ENCODE data around the gene DUSP7.

Gene DUSP7

DNA sequence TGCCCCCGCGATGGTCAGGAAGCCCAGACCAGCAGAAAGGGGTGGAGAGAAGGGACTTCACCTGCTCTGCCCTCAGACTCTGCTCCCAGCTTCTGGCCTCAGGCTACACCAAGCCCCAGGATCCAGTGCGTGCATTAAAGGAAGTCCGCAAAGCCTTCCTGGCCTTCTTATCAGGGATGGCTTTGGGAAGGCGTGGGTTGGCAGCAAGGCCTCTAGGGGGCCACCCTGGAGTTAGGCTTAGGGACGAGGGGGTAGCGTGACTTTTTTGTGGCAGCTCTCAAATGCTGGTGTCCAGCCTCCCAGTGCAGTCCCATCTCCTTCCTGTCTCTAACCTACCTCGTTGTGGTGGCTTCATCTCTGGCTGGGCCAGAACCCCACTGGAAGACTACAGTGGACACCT, 41.8 kb downstream of the DUSP7 start:
- Histone ChIP-seq H3K4me1 (ENCODE audit: insufficient read depth, low read length) (no peaks in the 10 kb centered on the region), H3K9ac (ENCODE audit: low read depth, low read length) (no peak overlapping the region), H3K9me3 (ENCODE audit: control insufficient read depth, insufficient read depth, low read length) (no peaks in the 10 kb centered on the region), H3K36me3 (ENCODE audit: insufficient read depth, low read length) (no peaks in the 10 kb centered on the region)

GRCh38 chr3:52013802-52014598, 42.4 kb downstream of the DUSP7 start:
- Histone ChIP-seq H3K36me3 (ENCODE audit: insufficient read depth, low read length) (no peaks in the 10 kb centered on the region), H3K9me3 (ENCODE audit: control insufficient read depth, insufficient read depth, low read length) (no peaks in the 10 kb centered on the region), H3K9ac (ENCODE audit: low read depth, low read length) (no peak overlapping the region), H3K4me1 (ENCODE audit: insufficient read depth, low read length) (no peaks in the 10 kb centered on the region)

- no peaks in the 10 kb centered on the region for H3K4me1 ChIP-seq (ENCODE audit: insufficient read depth, low read length)
- no peaks in the 10 kb centered on the region for H3K36me3 ChIP-seq (ENCODE audit: insufficient read depth, low read length)
- H3K9ac ChIP-seq (ENCODE audit: low read depth, low read length), result no peak overlapping the region
- H3K9me3 ChIP-seq (ENCODE audit: control insufficient read depth, insufficient read depth, low read length), result no peaks in the 10 kb centered on the region
These were observed 43.7 kb downstream of the DUSP7 start for GRCh38 chr3:52012699-52013098.

GRCh38 chr3:52010431-52010830, 45.9 kb downstream of the DUSP7 start:
- H3K9me3 ChIP-seq (ENCODE audit: control insufficient read depth, insufficient read depth, low read length), result no peaks in the 10 kb centered on the region
- no peak overlapping the region for H3K9ac ChIP-seq (ENCODE audit: low read depth, low read length)
- no peaks in the 10 kb centered on the region for H3K36me3 ChIP-seq (ENCODE audit: insufficient read depth, low read length)
- H3K4me1 ChIP-seq (ENCODE audit: insufficient read depth, low read length), result peaks cover 8% of the 10 kb centered on the region

- H3K9ac ChIP-seq (ENCODE audit: low read depth, low read length), result no peak overlapping the region
- H3K4me1 ChIP-seq (ENCODE audit: insufficient read depth, low read length), result peaks cover 18% of the 10 kb centered on the region
- H3K9me3 ChIP-seq (ENCODE audit: control insufficient read depth, insufficient read depth, low read length), result no peaks in the 10 kb centered on the region
- H3K36me3 ChIP-seq (ENCODE audit: insufficient read depth, low read length), result no peaks in the 10 kb centered on the region
These were observed 49.1 kb downstream of the DUSP7 start for GRCh38 chr3:52007291-52007690.

GRCh38 chr3:52006820-52007133, 49.6 kb downstream of the DUSP7 start:
- Histone ChIP-seq H3K4me1 (ENCODE audit: insufficient read depth, low read length) (peaks cover 21% of the 10 kb centered on the region), H3K9ac (ENCODE audit: low read depth, low read length) (no peak overlapping the region), H3K36me3 (ENCODE audit: insufficient read depth, low read length) (no peaks in the 10 kb centered on the region), H3K9me3 (ENCODE audit: control insufficient read depth, insufficient read depth, low read length) (no peaks in the 10 kb centered on the region)

- H3K36me3 ChIP-seq (ENCODE audit: insufficient read depth, low read length), result no peaks in the 10 kb centered on the region
- H3K9me3 ChIP-seq (ENCODE audit: control insufficient read depth, insufficient read depth, low read length), result no peaks in the 10 kb centered on the region
- H3K9ac ChIP-seq (ENCODE audit: low read depth, low read length), result no peak overlapping the region
- H3K4me1 ChIP-seq (ENCODE audit: insufficient read depth, low read length), result peaks cover 23% of the 10 kb centered on the region
These were observed 50.2 kb downstream of the DUSP7 start for GRCh38 chr3:52006017-52006819.

- Histone ChIP-seq H3K9me3 (ENCODE audit: control insufficient read depth, insufficient read depth, low read length) (no peaks in the 10 kb centered on the region), H3K36me3 (ENCODE audit: insufficient read depth, low read length) (no peaks in the 10 kb centered on the region), H3K4me1 (ENCODE audit: insufficient read depth, low read length) (peaks cover 23% of the 10 kb centered on the region), H3K9ac (ENCODE audit: low read depth, low read length) (no peak overlapping the region)
These were observed 50.8 kb downstream of the DUSP7 start for GRCh38 chr3:52005571-52005986.

- no peaks in the 10 kb centered on the region for H3K36me3 ChIP-seq (ENCODE audit: insufficient read depth, low read length)
- H3K4me1 ChIP-seq (ENCODE audit: insufficient read depth, low read length), result peaks cover 23% of the 10 kb centered on the region
- H3K9me3 ChIP-seq (ENCODE audit: control insufficient read depth, insufficient read depth, low read length), result no peaks in the 10 kb centered on the region
- H3K9ac ChIP-seq (ENCODE audit: low read depth, low read length), result no peak overlapping the region
These were observed 51.4 kb downstream of the DUSP7 start for GRCh38 chr3:52004906-52005395.

GRCh38 chr3:52004163-52004787, 52.1 kb downstream of the DUSP7 start:
- Histone ChIP-seq H3K4me1 (ENCODE audit: insufficient read depth, low read length) (peaks cover 23% of the 10 kb centered on the region), H3K36me3 (ENCODE audit: insufficient read depth, low read length) (no peaks in the 10 kb centered on the region), H3K9ac (ENCODE audit: low read depth, low read length) (no peak overlapping the region), H3K9me3 (ENCODE audit: control insufficient read depth, insufficient read depth, low read length) (no peaks in the 10 kb centered on the region)

DNA sequence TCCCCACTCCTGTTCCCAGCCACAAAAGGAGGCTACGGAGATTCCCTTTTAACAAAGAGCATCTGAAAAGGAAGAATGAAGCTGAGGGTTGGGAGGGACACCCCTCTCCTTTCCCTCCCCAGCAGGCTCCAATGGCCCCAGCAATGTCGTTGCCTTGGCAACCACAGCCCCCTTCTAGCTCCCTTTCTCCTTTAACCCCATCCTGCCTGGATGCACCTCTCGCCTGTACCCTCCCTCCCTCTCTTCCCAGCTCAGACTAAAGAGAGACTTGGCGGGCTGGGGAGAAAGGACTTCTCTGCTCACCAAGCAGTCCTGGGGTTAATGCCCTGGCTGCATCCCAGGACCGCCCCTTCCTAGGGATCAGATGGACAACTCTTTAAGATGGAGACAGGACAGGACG, 53.6 kb downstream of the DUSP7 start:
- no peaks in the 10 kb centered on the region for H3K36me3 ChIP-seq (ENCODE audit: insufficient read depth, low read length)
- H3K9me3 ChIP-seq (ENCODE audit: control insufficient read depth, insufficient read depth, low read length), result no peaks in the 10 kb centered on the region
- peaks cover 29% of the 10 kb centered on the region for H3K4me1 ChIP-seq (ENCODE audit: insufficient read depth, low read length)
- H3K9ac ChIP-seq (ENCODE audit: low read depth, low read length), result no peak overlapping the region

GRCh38 chr3:52001443-52001974, 54.9 kb downstream of the DUSP7 start:
- Histone ChIP-seq H3K9ac (ENCODE audit: low read depth, low read length) (no peak overlapping the region), H3K36me3 (ENCODE audit: insufficient read depth, low read length) (no peaks in the 10 kb centered on the region), H3K4me1 (ENCODE audit: insufficient read depth, low read length) (peaks cover 29% of the 10 kb centered on the region), H3K9me3 (ENCODE audit: control insufficient read depth, insufficient read depth, low read length) (no peaks in the 10 kb centered on the region)

GRCh38 chr3:51999846-52000245, 56.5 kb downstream of the DUSP7 start:
- Histone ChIP-seq H3K4me1 (ENCODE audit: insufficient read depth, low read length) (peaks cover 24% of the 10 kb centered on the region), H3K9me3 (ENCODE audit: control insufficient read depth, insufficient read depth, low read length) (no peaks in the 10 kb centered on the region), H3K36me3 (ENCODE audit: insufficient read depth, low read length) (peaks cover 4% of the 10 kb centered on the region), H3K9ac (ENCODE audit: low read depth, low read length) (no peak overlapping the region)

Data from ES-I3 (cell line).